Measurements from ENCODE around the gene WIPF3. TPM values are rescaled to one million over a fixed set of nuclear protein-coding genes. Genes with fewer than 3 reads are reported as not detected.

Gene WIPF3
- total RNA-seq, 1 experiment from 2014 or later = 11.6 TPM

DNA sequence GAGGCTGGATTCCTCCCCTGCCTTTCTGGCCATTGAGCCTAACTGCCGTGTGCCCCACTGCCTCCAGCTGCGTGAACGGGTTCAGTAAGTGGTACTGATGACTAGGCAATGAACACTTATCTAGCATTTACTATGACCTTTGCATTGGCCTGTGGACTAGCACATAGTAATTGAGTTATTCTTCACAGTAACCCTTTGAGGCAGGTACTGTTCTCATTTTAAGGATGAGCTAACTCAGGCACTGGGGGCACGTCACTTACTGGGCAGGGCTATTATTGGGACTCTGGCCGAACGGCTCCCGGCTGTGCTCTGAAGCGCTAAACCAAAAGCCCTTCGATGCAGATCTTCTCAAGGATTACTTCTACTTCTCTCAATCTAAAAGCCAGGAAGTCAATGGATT is 38.3 kb downstream of the WIPF3 start:
- no peaks in the 10 kb centered on the region for H3K79me2 ChIP-seq (ENCODE audit: insufficient read depth, low read length)
- H3K14ac ChIP-seq (ENCODE audit: insufficient read depth, low read length) = no peak overlapping the region
- DNase-seq = no peak
- H2BK12ac ChIP-seq (ENCODE audit: insufficient read length, low read depth, low read length) = no peak overlapping the region
- no peak overlapping the region for H3K27ac ChIP-seq (ENCODE audit: insufficient read length, low read depth, low read length)
- H2BK5ac ChIP-seq (ENCODE audit: insufficient read length, low read length) = no peak overlapping the region
- H3K9me3 ChIP-seq (ENCODE audit: control insufficient read depth, low read depth, low read length) = no peaks in the 10 kb centered on the region
- WGBS (ENCODE audit: extremely low coverage, insufficient read length, low lambda C conversion rate) = no CpG with 5 or more reads among the region's 9 CpGs
- H3K79me1 ChIP-seq (ENCODE audit: insufficient read depth, low read depth, low read length, poor library complexity, severe bottlenecking) = no peaks in the 10 kb centered on the region
- H2AFZ ChIP-seq (ENCODE audit: low read length) = no peak overlapping the region
- H3T11ph ChIP-seq (ENCODE audit: low read length) = no peak overlapping the region
- H3K23me2 ChIP-seq (ENCODE audit: insufficient read length, low read depth, low read length, poor library complexity, severe bottlenecking) = no peaks in the 10 kb centered on the region
- H3K27me3 ChIP-seq (ENCODE audit: insufficient read depth, low read length) = no peaks in the 10 kb centered on the region; the same call in 1 of the 2 replicates
- Mint-ChIP-seq H3K4me3 (no peak overlapping the region), H3K27ac (no peak overlapping the region), H3K9me3 (no peaks in the 10 kb centered on the region), H3K4me1 (peaks cover 28% of the 10 kb centered on the region in 2 experiments), H3K27me3 (ENCODE audit: low read depth) (0 out of 2 replicates have a peak, but pooled peaks cover 3% of the 10 kb centered on the region), H3K36me3 (ENCODE audit: insufficient read depth in 1 of 3, low read depth in 3 of 3) (no peaks in the 10 kb centered on the region)
- H2AK5ac ChIP-seq (ENCODE audit: insufficient read length, low read length) = no peak overlapping the region
- H3K4me2 ChIP-seq (ENCODE audit: insufficient read depth, insufficient read length, low read length) = no peak overlapping the region
- no peak overlapping the region for H2BK15ac ChIP-seq (ENCODE audit: low read depth, low read length)
- no peak overlapping the region for H3K23ac ChIP-seq (ENCODE audit: insufficient read length, low read depth, low read length)
- no peak overlapping the region for H4K8ac ChIP-seq (replicated peaks; ENCODE audit: insufficient read length, low read depth, low read length)
- H3K9ac ChIP-seq (ENCODE audit: extremely low read depth, insufficient read length, low read length) = no peak overlapping the region
- no peak for TF ChIP-seq CTCF (conservative IDR thresholded peaks at IDR 0.05)
- peaks cover 2% of the 10 kb centered on the region; the same call in 1 of the 2 replicates for H3K4me1 ChIP-seq (ENCODE audit: insufficient read depth, low read length)
- H2BK120ac ChIP-seq (ENCODE audit: low read depth, low read length, poor library complexity, severe bottlenecking) = no peak overlapping the region
- H4K5ac ChIP-seq (ENCODE audit: insufficient read length, low read depth, low read length) = no peak overlapping the region
- no peak overlapping the region for H3K18ac ChIP-seq (ENCODE audit: insufficient read length, low read depth, low read length)
- H4K20me1 ChIP-seq (ENCODE audit: control insufficient read depth, insufficient read depth, insufficient read length) = no peaks in the 10 kb centered on the region
- H3K56ac ChIP-seq (ENCODE audit: insufficient read length, low read depth, low read length) = no peak overlapping the region
- no peak overlapping the region for H2BK20ac ChIP-seq (ENCODE audit: low read depth, low read length, poor library complexity, severe bottlenecking)
- no peak overlapping the region for H4K91ac ChIP-seq (ENCODE audit: insufficient read length, low read depth, low read length)
- H3K4ac ChIP-seq (ENCODE audit: low read depth, low read length) = no peak overlapping the region

Measured in H9 (cell line).